H1 (cell line): Measurements from ENCODE around the gene OR5D18.

Experiments used
- ATF2 ChIP-seq: IDR thresholded peaks from 2 replicates; pipeline ENCODE4 v1.6.1; 2012; ENCODE audit warnings: low read length, inconsistent platforms
- CBX5 ChIP-seq: fragments of 300-800, 300-1000 bp; sonication (generic); IDR thresholded peaks from 2 replicates; pipeline ENCODE4 v1.7.1; 2016; ENCODE audit warnings: antibody characterized with exemption, low read length, low read depth
- CEBPB ChIP-seq: IDR thresholded peaks from 2 replicates; pipeline ENCODE4 v1.6.1; 2012; ENCODE audit warnings: low read depth, low read length
- EGR1 ChIP-seq: IDR thresholded peaks from 2 replicates; pipeline ENCODE4 v1.6.1; 2011; ENCODE audit warnings: low read depth, low read length, borderline replicate concordance
- EZH2 ChIP-seq: fragments of 200-600 bp; sonication (generic); IDR thresholded peaks from 2 replicates; pipeline ENCODE4 v1.7.1; 2012; ENCODE audit warnings: low read depth, mild to moderate bottlenecking, moderate library complexity, low read length, inconsistent platforms; ENCODE audit not compliant: severe bottlenecking
- GABPA ChIP-seq: IDR thresholded peaks from 2 replicates; pipeline ENCODE4 v1.6.1; 2011; ENCODE audit warnings: mild to moderate bottlenecking, low read length, moderate library complexity, borderline replicate concordance; ENCODE audit not compliant: insufficient read depth
- JUND ChIP-seq: IDR thresholded peaks from 2 replicates; pipeline ENCODE4 v1.6.1; 2011; ENCODE audit warnings: mild to moderate bottlenecking, improper control_type of control experiment, low read length
- KDM1A ChIP-seq: fragments of 200-600, 300-600 bp; sonication (generic); IDR thresholded peaks from 2 replicates; pipeline ENCODE4 v1.7.1; 2016; ENCODE audit warnings: mild to moderate bottlenecking, low read length, borderline replicate concordance
- POLR2A ChIP-seq, 2 experiments: IDR thresholded peaks; 1 replicate in 1 of 2; 2 replicates in 1 of 2; pipeline ENCODE4 v1.6.1; 2011; ENCODE audit warnings: low read depth in 2 of 2, low read length in 2 of 2, mild to moderate bottlenecking in 2 of 2; ENCODE audit errors: control extremely low read depth in 1 of 2
- POLR2AphosphoS5 ChIP-seq: IDR thresholded peaks from 2 replicates; pipeline ENCODE4 v1.6.1; 2011; ENCODE audit warnings: low read depth, low read length
- RFX5 ChIP-seq: IDR thresholded peaks from 2 replicates; pipeline ENCODE4 v1.6.1; 2011; ENCODE audit warnings: low read depth, low read length, improper control_type of control experiment, borderline replicate concordance
- SIRT6 ChIP-seq: IDR thresholded peaks from one replicate; pipeline ENCODE4 v1.7.1; 2012; ENCODE audit warnings: low read length, inconsistent platforms
- ZNF274 ChIP-seq: IDR thresholded peaks from 2 replicates; pipeline ENCODE4 v1.7.0; 2012; ENCODE audit warnings: low read length, borderline replicate concordance; ENCODE audit errors: extremely low read depth
- TF ChIP-seq, protein P1 (sequence below), 3 experiments: IDR thresholded peaks; 1 replicate in 2 of 3; 2 replicates in 1 of 3; pipeline versions ENCODE4 v1.5.1 to v1.6.1; 2011; ENCODE audit warnings: low read length in 3 of 3, mild to moderate bottlenecking in 3 of 3, inconsistent platforms in 2 of 3, low read depth in 1 of 3, moderate library complexity in 1 of 3; ENCODE audit not compliant: insufficient read depth in 1 of 3; ENCODE audit errors: control extremely low read depth in 1 of 3

- TF ChIP-seq, protein P1, sequence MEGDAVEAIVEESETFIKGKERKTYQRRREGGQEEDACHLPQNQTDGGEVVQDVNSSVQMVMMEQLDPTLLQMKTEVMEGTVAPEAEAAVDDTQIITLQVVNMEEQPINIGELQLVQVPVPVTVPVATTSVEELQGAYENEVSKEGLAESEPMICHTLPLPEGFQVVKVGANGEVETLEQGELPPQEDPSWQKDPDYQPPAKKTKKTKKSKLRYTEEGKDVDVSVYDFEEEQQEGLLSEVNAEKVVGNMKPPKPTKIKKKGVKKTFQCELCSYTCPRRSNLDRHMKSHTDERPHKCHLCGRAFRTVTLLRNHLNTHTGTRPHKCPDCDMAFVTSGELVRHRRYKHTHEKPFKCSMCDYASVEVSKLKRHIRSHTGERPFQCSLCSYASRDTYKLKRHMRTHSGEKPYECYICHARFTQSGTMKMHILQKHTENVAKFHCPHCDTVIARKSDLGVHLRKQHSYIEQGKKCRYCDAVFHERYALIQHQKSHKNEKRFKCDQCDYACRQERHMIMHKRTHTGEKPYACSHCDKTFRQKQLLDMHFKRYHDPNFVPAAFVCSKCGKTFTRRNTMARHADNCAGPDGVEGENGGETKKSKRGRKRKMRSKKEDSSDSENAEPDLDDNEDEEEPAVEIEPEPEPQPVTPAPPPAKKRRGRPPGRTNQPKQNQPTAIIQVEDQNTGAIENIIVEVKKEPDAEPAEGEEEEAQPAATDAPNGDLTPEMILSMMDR (IDR thresholded peaks at IDR 0.05; ENCODE audit: control extremely low read depth in 1 of 3, insufficient read depth in 1 of 3, low read depth in 1 of 3, low read length in 3 of 3) = no peak
- TF ChIP-seq JUND = no peak
- TF ChIP-seq EGR1 = no peak
- no peak for TF ChIP-seq POLR2A (IDR thresholded peaks at IDR 0.05; ENCODE audit: control extremely low read depth in 1 of 2, low read depth in 2 of 2, low read length in 2 of 2)
- TF ChIP-seq CBX5 = no peak
- no peak for TF ChIP-seq CEBPB
- TF ChIP-seq EZH2 = no peak
- no peak for TF ChIP-seq POLR2AphosphoS5
- TF ChIP-seq RFX5 = no peak
- no peak for TF ChIP-seq SIRT6
- no peak for TF ChIP-seq ATF2
- no peak for TF ChIP-seq KDM1A
- TF ChIP-seq ZNF274 = no peak
- TF ChIP-seq GABPA = no peak
These were observed 24.2 kb upstream of the OR5D18 start, which contains the start of gene OR5D14 for GRCh38 chr11:55795256-55795655.
